ENCODE data around the gene PNP. TPM values are rescaled to one million over a fixed set of nuclear protein-coding genes. Genes with fewer than 3 reads are reported as not detected.

PNP gene
- total RNA-seq = 1 to 10 TPM; 3.4 to 9.2 (median 7.1) TPM
- polyA plus RNA-seq = 10 to 100 TPM in 1 of 2 donors, 1 to 10 TPM in 1; 8.5 to 23.0 TPM
- long read RNA-seq, donor 1, partial matches to known transcripts = 0 of 7 reads
- long read RNA-seq, donor 1, other reads (novel, unspliced or antisense) = 3 of 7 reads
- long read RNA-seq, donor 2, partial matches to known transcripts = 22 of 25 reads
- long read RNA-seq, donor 2, other reads (novel, unspliced or antisense) = 0 of 25 reads
- long read RNA-seq, donor 3, partial matches to known transcripts = 0 of 2 reads
- long read RNA-seq, donor 3, other reads (novel, unspliced or antisense) = 0 of 2 reads

DNA sequence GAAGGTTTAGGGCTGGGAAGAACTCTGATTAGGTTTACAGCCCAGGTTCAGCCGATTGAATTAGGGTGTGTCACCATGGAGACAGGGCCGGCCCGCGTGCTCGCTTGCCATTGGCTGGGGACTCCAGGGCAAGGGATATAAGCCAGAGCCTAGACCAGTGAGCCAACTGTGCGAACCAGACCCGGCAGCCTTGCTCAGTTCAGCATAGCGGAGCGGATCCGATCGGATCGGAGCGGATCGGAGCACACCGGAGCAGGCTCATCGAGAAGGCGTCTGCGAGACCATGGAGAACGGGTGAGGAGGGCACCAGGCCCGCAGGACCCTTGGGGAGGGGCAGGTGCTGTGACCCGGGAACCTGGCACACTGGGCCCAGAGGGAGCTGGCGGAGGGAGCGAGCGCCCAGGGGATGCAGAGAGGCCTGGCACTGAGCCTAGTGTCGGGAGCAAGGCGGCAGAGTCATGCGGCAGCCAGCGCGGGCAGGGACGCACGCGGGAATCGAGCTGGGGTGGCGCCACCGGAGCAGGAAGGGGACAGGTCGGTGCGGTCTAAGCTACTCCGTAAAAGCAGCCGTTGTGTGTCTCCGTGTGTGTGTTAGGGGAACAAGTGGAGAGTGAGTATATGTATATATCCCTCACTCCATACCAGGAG, at the start of gene PNP:
Gene PNP, plus strand, starts transcription at position 165 of the 648 bp plus-strand sequence. Its CDS starts 119 bp downstream, at position 284.
- peak; percentile 72 for TF ChIP-seq POLR2A (IDR thresholded peaks at IDR 0.05)
- TF ChIP-seq, protein P1, sequence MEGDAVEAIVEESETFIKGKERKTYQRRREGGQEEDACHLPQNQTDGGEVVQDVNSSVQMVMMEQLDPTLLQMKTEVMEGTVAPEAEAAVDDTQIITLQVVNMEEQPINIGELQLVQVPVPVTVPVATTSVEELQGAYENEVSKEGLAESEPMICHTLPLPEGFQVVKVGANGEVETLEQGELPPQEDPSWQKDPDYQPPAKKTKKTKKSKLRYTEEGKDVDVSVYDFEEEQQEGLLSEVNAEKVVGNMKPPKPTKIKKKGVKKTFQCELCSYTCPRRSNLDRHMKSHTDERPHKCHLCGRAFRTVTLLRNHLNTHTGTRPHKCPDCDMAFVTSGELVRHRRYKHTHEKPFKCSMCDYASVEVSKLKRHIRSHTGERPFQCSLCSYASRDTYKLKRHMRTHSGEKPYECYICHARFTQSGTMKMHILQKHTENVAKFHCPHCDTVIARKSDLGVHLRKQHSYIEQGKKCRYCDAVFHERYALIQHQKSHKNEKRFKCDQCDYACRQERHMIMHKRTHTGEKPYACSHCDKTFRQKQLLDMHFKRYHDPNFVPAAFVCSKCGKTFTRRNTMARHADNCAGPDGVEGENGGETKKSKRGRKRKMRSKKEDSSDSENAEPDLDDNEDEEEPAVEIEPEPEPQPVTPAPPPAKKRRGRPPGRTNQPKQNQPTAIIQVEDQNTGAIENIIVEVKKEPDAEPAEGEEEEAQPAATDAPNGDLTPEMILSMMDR (IDR thresholded peaks at IDR 0.05) = no peak
- no peak for TF ChIP-seq EP300 (IDR thresholded peaks at IDR 0.05)
- intact Hi-C loops (cut with DNase I) = no loop called here

DNA sequence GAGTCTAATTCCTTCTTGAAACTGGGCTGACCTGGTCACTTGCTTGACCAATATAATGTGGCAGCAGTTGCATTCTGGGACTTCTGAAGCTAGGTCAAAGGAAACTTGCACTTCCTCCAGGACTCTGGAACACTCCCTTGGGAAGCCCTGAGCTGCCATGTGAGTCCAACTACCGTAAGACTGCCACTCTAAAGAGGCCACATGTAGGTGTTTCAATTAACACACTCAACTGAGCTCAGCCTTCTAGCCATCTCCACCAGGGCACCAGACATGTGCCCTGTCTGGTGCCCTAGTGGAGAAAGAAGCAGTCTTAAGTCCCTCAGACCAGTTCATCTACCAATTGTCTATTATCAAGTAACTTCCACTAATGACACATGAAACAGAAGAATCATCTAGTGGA, 49.8 kb upstream of the PNP start:
- Histone ChIP-seq H3K9me3 (no peaks in the 10 kb centered on the region), H3K4me1 (ENCODE audit: insufficient read depth) (no peaks in the 10 kb centered on the region), H3K4me3 (no peak overlapping the region), H3K36me3 (no peaks in the 10 kb centered on the region), H3K27ac (no peak overlapping the region), H3K27me3 (no peaks in the 10 kb centered on the region)
- WGBS, 3 donors = 75 to 85% (median 78%) methylated on average over 1 of the region's 1 CpG
- intact Hi-C loops (cut with DNase I) = no loop called here
- TF ChIP-seq POLR2A (IDR thresholded peaks at IDR 0.05) = no peak
- TF ChIP-seq, protein P1 (IDR thresholded peaks at IDR 0.05) = no peak
- TF ChIP-seq EP300 (IDR thresholded peaks at IDR 0.05) = no peak
- DNase-seq = no peak

More for the DNA sequence above, at the start of gene PNP:
- H3K4me3 ChIP-seq = peak within 1 kb of the TSS; percentile 74
- no peaks in the 10 kb centered on the region for H3K36me3 ChIP-seq
- H3K27ac ChIP-seq = peak within 1 kb of the TSS in 1 of 2 donors; percentile 58
- peak; percentile 73 to 86 (median 81) for DNase-seq
- H3K9me3 ChIP-seq = no peaks in the 10 kb centered on the region
- H3K4me1 ChIP-seq (ENCODE audit: insufficient read depth) = peaks cover 2% of the 10 kb centered on the region
- H3K27me3 ChIP-seq = no peaks in the 10 kb centered on the region
- WGBS, 3 donors = 0 to 1% (median 1%) methylated on average over 40 of the region's 40 CpGs

DNA sequence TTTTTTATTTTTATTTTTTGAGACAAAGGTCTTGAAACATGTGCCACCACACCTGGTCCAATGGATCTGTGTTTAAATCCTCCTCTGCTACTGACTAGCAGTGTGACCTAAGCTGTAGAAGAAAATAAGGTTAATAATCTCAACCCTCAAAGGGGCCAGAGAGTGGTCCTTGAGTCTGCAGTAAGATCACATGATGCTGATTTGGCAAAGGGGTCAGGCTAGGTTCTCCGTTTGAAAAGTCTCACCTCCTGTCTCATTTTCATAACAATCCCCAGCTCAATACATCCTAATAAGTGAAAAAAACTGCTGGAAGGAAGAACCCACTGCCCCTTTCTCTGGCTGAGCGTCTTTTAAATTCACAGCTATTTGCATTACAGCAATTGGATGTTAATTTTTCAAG, 47.9 kb upstream of the PNP start:
- Histone ChIP-seq H3K4me3 (no peak overlapping the region), H3K27ac (no peak overlapping the region), H3K4me1 (ENCODE audit: insufficient read depth) (no peaks in the 10 kb centered on the region), H3K36me3 (no peaks in the 10 kb centered on the region), H3K9me3 (no peaks in the 10 kb centered on the region), H3K27me3 (no peaks in the 10 kb centered on the region)
- WGBS, 3 donors = 16 to 33% (median 27%) methylated on average over 2 of the region's 2 CpGs
- TF ChIP-seq, protein P1 (IDR thresholded peaks at IDR 0.05) = no peak
- TF ChIP-seq POLR2A (IDR thresholded peaks at IDR 0.05) (no peak), EP300 (IDR thresholded peaks at IDR 0.05) (no peak)
- no peak for DNase-seq
- intact Hi-C loops (cut with DNase I) = no loop called here

DNA sequence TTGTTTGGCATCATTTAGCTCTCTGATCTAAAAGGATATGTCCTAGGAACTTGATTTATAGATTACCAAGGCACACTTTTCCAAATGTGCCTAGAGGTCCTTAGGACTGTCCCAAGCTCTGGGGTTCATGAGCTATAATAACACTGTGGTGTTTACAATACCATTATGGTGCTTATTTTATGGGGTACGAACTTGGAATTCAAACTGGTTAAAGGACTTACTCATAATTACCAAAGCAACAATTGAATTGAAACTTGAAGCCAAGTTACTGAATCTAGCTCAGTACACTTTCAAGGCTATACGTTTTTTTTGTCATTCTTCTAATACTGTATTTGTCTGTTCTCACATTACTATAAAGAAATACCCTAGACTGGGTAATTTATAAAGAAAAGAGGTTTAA, 46.3 kb upstream of the PNP start:
- no peaks in the 10 kb centered on the region for H3K4me1 ChIP-seq (ENCODE audit: insufficient read depth)
- intact Hi-C loops (cut with DNase I) = no loop called here
- no peaks in the 10 kb centered on the region for H3K36me3 ChIP-seq
- WGBS, 3 donors = 31 to 60% (median 45%) methylated on average over 2 of the region's 2 CpGs
- no peak overlapping the region for H3K4me3 ChIP-seq
- H3K9me3 ChIP-seq = no peaks in the 10 kb centered on the region
- no peak for DNase-seq
- TF ChIP-seq POLR2A (IDR thresholded peaks at IDR 0.05) = no peak
- no peak for TF ChIP-seq EP300 (IDR thresholded peaks at IDR 0.05)
- TF ChIP-seq, protein P1 (IDR thresholded peaks at IDR 0.05) = no peak
- H3K27ac ChIP-seq = no peak overlapping the region
- H3K27me3 ChIP-seq = no peaks in the 10 kb centered on the region
